Epithelial cell of proximal tubule (primary cell): ENCODE measurements around the gene KCNE5. TPM values are rescaled to one million over a fixed set of nuclear protein-coding genes. Genes with fewer than 3 reads are reported as not detected.
"Not testable (repeated sequence)": the region's sequence is repeated elsewhere in the genome, so short reads cannot be mapped to it uniquely, and the experiment has no call there.

Experiments used
- DNase-seq: peaks from one replicate; pipeline ENCODE4 v3.0.0-alpha.2; 2011; ENCODE audit warnings: low read depth
- H3K4me3 ChIP-seq: 2 replicates; pipeline ENCODE4 v1.5.1; 2011; ENCODE audit warnings: low read depth, mild to moderate bottlenecking, low read length
- CTCF ChIP-seq: conservative IDR thresholded peaks from 2 replicates; pipeline ENCODE4 v1.5.1; 2012; ENCODE audit warnings: low read depth, mild to moderate bottlenecking, low read length
- total RNA-seq: library from RNA; depleted of rRNA; stranded (reverse); fragments of >200 nt; gene quantifications from 2 replicates; pipeline ENCODE4 v1.2.3, GENCODE V29; 2015

The KCNE5 gene
- total RNA-seq, 1 donor from 2014 or later, result not detected

GRCh38 chrX:109601486-109601885, 23.5 kb downstream of the KCNE5 start:
- H3K4me3 ChIP-seq, result no peak overlapping the region
- no peak for DNase-seq
- TF ChIP-seq CTCF, result no peak

- no peak for DNase-seq
- H3K4me3 ChIP-seq, result no peak overlapping the region
- no peak for TF ChIP-seq CTCF
Observed at GRCh38 chrX:109600237-109600651, 24.7 kb downstream of the KCNE5 start.

- no peak overlapping the region for H3K4me3 ChIP-seq
- no peak for TF ChIP-seq CTCF
- DNase-seq, result no peak
Observed at GRCh38 chrX:109596015-109596414, 29.0 kb downstream of the KCNE5 start.

GRCh38 chrX:109590176-109590575, 34.8 kb downstream of the KCNE5 start:
- TF ChIP-seq CTCF, result no peak
- no peak overlapping the region for H3K4me3 ChIP-seq
- DNase-seq, result no peak

GRCh38 chrX:109585488-109585887, 39.5 kb downstream of the KCNE5 start:
- no peak for TF ChIP-seq CTCF
- H3K4me3 ChIP-seq, result no peak overlapping the region
- no peak for DNase-seq

GRCh38 chrX:109578916-109579315, 46.1 kb downstream of the KCNE5 start:
- DNase-seq, result no peak
- no peak overlapping the region for H3K4me3 ChIP-seq
- no peak for TF ChIP-seq CTCF

GRCh38 chrX:109577055-109577454, 47.9 kb downstream of the KCNE5 start:
- no peak for TF ChIP-seq CTCF
- no peak overlapping the region for H3K4me3 ChIP-seq
- DNase-seq, result no peak

GRCh38 chrX:109576083-109576482, 48.9 kb downstream of the KCNE5 start:
- H3K4me3 ChIP-seq, DNase-seq: not testable (repeated sequence)
